KG1 (cell line): Measurements from ENCODE around the gene LHX3.

Experiments
- DNase-seq: peaks from one replicate; lab custom pipeline; 2025; lab: John Stamatoyannopoulos, UW

Gene LHX3

DNA sequence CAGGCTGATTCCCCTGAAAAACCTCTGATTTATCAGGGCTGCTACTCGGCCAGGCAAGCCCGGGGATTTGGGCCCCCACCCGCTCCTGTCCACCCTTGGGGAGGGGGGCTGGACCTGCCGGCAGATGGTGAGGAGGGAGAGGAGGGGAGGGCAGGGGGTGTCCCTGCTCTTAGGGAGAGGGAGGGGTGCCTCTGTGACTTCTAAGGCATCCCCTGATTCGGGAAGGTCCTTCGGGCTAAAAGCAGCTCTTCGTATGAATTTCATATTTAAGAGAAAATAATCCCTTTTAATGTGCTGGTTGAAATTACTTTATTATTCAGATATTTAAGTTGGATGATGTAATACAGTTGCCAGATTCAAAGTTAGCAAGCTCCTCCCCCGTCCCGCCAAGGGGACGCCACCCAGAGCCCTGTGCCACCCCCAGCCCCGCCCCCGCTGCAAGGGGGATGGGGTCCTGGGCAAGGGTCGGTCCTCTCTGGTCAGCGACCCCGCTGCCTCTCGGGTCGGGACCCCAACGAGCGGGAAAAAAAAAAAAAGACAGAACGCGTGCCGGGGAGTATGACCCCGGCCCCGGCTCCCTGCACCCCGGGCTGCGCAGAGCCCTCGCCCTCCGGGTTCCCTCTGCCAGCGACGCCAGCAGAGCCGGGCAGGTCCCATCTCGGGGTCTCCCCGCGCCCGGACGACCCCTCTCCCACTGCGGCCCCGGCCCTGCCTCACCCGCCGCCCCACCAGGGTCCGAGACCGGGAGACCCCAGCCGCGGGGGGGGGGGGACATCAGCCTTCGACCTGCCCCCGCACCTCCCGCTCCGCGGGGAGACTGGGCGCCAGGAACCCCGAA, 12.4 kb downstream of the LHX3 start:
- no peak for DNase-seq

DNA sequence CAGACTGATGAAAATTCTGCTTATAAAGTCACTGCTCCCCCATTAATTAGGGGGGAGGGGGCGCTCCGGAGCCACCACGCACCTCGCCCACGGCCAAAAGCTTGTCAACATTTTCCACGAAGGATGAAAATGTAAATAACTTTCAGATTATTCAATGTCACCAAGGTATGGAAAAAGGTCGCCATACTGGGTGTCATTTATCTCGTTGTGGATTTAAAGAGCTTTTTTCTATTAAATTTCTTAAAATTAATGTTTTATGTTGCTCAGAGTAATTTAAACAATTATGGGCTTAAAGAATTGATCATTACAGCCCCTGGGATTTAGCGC, 13.0 kb downstream of the LHX3 start:
- no peak for DNase-seq

DNA sequence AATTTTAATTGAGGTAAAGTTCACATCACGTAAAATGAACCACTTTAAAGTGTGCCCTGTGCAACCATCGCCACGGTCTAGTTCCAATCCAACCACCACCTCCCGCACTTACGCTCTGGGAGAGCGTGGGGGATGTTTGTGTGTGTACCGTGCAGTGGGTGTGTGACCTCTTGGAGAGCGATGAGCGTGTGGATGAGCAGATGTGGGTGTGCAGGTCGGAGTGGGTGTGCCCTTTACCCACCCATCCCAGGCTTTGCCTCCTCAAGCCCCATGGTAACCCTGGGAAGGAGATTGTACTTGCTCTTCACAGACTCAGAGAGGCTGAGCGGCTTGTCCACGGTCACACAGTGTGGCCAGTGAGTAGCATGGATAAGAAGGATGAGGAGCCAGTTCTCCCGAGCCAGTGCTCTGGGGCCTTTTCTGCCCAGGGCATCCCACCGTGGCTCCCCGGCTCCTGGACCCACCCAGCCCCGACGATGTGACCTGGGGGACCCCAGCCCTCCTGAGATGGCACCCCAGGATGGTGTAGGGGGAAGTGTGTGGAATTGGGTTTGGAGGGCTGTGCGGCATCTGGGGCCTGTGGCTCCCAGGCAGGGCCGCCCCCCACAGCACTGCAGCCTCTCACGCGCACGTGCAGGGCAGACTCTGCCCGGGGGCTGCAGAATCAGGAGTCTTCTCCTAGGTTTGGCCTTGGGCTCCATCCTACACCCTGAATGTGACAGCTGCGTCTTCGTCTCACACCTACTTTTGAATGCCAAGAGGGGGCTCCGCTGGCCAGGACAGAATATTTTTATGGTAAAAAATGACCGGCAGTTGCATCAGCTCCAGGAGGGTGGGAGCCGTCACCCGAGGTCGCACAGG, 13.6 kb downstream of the LHX3 start:
- no peak for DNase-seq

DNA sequence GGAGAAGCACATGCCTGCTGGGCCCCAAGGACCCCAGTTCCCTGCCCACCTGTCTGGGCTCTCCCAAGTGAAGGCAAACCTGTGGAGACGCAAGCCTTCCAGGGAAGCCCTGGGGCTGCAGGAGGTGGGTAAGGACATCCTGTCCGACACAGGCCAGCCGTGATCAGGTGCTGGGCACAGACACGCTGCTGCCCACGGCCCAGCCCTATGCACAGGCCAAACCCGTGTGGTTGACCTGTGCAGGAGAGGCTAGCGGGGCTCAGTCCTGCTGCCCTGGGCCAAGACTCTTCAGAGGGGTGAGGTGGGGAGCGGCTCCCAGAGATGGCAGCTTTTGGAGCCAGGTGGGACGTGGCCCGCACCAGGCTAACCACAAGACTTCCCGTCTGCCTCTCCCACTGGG, 14.3 kb downstream of the LHX3 start:
- DNase-seq: no peak

DNA sequence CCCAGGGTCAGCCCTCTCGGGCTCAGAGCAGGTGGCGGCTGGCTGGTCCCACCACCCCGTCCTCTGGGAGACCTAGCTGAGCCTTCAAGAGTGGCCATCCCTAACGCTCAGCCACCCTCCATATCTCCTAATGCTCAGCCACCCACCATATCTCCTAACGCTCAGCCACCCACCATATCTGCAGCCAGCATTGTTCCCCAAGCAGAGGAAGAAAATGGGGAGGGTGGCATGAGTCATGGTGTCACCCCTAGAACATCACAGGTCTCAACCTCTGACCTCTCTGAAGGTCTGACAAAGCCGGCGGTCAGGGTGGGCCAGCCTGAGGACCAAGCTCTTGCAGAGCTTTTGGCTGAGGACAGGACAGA, 14.7 kb downstream of the LHX3 start:
- no peak for DNase-seq

DNA sequence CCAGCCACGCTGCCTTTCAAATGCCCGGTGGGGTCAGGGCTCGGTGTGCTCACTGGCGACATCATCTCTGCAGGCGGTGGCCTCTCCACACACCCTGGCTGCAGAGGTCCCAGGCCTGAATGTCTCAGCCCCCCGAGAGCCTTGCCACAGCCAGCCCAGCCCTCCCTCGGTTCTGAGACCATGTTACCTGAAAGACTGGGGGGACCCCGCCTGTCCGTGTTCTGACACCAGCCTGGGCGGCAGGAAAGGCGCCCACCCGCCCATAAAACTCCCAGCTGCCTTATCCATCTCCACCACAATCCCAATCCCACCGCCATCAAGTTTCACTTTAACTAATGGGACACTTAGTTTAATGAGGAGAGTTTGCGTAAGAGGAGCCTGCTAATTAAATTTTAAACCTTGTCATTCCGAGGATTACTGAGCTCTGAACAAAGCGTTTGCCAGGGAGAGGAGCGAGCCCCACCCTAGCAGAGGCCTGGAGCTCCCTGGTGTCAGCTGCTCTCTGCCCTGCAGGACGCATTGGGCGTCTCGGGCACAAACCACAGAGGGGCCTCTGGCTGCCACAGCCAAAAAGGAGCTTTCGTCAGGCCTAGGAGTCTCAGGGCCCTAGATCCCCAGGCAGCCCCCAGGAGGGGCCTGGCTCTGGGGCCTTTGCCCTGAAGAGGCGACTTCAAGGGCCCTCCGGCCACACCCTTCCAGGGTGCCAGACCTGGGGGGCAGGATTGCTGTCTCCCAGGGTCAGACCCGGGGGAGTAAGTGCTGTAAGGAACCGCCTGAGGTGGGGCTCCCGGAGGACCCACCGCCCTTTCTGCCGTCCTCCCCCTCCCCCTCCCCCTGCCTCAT, 15.3 kb downstream of the LHX3 start:
- DNase-seq: no peak

DNA sequence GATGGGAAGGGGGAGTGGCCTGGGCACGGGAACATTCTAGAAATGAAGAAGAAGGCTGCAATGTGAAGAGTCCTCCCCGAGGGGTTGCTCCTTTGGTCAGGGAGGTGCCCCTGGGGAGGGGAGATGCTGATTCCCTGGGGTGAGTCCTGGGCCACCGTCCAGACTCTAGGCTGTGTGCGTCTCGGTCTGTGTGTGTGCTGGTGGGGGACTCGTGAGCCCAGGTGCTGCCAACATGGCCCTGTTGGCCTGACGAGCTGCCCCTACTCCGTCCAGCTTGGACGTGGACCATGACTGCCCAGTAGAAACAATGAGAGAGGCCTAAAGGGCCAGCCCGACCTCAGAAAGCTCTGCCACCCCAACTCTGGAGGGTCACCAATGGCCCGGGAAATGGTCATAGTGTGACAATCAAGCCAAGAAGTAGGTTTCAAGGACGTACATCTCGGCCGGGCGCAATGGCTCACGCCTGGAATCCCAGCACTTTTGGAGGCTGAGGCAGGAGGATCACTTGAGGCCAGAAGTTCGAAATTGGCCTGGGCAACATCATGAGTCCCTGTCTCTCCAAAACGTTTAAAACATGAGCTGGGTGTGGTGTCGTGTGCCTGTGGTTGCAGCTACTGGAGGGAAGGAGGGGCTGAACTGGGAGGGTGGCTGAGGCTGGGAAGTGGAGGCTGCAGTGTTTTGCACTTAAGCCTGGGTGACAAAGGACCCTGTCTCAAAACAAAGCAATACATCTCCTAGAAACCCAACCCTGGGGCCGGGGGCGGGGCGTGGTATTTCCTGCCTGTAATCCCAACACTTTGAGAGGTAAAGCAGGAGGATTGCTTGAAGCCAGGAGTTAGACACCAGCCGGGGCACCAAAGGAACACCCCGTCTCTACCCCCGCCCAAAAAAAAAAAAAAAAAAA, 17.0 kb downstream of the LHX3 start:
- DNase-seq: no peak

DNA sequence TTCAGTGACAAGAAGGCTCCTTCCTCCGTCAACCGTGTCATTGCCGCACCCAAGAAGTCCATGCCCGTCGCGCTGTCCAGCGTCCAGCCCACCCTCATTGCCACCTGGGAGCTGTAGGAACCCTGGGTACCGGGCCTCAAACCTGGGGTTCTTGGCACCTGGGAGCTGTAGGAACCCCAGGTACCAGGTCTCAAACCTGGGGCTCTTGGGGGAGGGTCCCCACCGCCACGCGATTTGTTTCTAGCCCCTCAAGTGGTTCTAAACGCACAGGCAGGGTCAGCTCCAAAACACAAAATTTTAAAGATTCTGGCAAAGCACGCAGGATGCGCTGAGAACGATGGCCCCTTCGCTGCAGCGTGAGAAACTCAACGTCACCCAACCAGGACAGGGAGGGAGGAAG, 17.7 kb downstream of the LHX3 start:
- DNase-seq: no peak

DNA sequence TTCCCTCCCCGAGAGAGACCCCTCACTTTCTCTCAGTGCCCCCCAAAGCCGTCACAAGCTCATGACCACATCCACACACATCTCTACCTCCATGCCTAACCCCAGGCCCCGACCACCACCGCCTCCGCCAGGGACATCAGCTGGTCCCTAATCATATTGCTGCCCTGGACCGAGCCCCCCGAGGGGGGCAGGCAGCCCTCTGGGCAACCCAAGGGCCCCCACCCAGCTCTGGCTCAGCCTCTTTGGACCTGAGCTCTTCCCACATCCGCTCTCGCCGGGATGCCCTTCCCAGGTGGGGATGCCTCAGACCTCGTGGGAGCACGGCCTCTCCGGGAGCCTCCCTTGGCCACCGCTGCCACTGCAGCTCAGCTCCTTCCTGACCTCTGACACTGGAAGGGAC, 18.5 kb downstream of the LHX3 start:
- no peak for DNase-seq

DNA sequence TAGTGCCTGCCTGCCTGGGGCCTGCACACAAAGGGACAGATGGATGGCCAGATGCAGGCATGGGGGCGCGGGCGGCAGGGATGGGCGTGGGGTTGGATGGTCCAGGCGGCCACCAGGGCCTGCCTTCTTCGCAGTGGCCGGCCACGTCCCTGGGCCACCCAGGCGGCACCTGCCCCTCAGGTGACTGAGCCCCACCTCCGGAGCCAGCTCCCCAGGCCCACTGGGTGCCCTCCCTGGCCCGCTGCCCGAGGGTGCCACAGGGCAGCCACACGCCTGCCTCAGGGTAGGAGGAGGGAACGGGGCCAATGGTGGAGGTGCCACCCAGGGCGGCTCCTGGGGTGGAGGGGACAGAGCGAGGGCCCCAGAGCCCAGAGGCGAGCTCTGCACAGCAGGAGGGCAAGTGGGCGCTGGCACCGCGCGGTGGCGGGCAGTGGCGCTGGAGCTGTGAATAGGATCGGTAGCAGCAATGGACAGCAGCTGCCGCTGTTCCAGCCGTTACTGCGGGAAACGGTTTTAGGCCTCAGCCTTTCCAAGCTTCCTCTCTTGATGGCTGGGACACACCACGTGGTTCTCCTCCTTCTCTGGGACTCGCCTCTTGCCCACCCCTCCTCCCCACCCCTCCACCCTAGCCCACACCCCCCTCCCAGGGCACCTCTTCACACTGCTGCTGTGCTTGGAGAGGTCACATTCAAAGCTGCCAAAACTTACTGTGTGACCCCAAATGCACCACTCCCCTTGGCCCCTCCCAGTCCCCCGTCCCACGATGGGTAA, 19.1 kb downstream of the LHX3 start:
- no peak for DNase-seq

DNA sequence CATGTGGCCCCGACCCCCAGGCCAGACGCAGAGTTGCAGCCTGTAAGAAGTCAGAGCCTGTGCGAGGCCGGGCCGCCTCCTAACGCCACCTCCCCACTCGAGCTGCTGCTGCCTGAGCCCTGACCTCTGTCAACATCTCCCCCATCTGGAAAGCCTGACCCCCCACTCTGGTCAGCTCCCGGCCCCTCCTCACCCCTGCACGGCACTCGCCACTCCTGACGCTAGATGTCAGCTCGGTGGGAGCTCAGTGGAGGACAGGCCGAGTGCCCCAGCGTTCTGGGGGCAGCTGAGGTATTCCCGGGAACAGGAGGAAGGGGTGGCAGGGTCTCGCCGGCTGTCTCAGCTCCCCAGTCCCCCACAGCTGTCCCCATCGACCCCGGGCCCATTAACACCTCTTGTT, 19.9 kb downstream of the LHX3 start:
- DNase-seq: no peak

DNA sequence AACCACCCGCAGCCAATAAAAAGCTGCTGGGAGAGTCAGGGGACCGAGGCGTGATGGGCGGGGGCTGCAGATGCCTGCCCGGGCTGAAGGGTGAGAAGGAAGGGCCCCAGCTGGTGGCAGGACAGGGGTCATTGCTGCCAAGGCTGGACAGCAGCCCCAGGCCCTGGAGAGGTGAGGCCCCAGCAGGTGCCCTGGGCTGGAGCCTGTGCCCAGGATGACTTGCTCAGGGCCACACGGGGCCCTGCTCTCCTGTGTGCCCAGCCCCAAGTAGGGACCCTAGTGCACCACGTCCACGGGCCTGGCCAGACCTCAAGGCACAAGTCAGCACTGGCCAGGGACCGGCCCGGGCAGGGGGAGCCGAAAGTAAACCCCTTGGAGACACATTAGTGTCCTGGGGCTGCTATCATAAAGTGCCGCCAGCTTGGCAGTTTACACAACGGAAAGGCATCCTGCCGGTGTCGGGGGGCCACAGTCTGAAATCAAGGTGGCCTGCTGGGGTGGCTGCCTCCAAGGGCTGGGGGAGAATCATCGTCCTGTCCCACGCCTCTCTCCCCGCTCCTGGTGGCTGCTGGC, 22.0 kb downstream of the LHX3 start:
- no peak for DNase-seq

DNA sequence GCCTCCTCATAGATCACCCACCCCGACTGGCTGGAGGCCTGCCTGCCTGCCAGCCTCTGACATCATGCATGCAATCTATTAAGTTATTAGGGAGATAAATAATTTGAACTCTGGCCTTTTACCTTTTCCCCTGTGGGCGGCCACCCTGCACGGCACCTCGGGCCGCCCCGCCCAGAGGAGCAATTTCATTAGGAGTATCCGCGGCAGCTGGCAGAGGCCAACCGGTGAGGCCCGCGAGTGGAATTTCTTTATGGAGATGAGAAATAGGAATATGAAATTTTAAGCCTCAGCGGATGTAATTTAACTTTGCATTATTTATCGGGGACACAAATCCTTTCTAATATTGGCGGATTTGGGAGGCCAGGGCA, 22.5 kb downstream of the LHX3 start:
- no peak for DNase-seq

DNA sequence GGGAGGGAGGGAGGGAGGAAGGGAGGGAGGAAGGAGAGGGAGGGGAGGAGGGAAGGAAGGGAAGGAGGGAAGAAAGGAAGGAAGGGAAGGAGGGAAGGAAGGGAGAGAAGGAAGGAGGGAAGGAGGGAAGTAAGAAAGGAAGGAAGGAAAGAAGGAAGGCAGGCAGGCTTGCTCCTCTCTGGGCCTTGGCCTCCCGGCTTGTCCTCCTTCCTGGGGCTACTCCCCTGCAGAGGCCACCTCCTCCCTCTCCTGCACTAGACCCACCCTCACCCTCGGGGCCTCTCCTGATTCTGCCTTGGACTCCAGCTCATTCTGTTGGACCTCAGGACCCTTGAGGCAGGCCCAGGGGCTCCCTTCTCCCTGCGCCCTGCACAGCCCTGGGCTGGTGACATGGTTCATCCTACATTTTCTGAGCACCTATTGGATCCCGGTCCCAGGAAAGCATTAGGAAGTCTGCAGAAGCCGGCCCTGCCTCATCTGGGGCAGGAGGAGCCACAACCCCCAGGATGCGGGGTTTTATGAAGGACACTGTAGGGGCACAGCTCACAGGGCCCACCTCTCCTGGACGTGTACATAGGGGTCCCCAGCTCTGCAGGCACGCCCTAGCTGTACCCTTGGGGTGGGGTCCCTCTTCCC, 23.0 kb downstream of the LHX3 start:
- DNase-seq: no peak

DNA sequence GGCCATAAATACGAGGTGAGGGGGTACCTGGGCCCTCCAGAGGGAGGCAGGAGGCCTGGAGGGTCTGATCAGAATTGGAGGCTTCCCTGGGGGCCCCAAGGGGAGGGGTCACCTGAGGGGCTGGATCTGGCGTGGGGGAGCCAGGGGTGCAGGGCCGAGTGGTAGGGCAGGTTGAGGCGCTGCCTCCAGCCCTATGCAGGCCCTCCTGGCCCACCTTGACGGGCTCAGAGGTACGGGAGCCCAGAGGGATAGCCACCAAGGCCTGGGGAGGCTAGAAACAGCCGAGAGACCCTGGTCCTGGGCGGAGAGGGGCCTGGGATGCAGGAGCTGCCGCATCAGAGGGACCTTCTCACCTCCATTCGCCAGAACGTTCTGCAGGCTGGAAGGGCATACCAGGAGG, 24.3 kb downstream of the LHX3 start:
- DNase-seq: no peak

DNA sequence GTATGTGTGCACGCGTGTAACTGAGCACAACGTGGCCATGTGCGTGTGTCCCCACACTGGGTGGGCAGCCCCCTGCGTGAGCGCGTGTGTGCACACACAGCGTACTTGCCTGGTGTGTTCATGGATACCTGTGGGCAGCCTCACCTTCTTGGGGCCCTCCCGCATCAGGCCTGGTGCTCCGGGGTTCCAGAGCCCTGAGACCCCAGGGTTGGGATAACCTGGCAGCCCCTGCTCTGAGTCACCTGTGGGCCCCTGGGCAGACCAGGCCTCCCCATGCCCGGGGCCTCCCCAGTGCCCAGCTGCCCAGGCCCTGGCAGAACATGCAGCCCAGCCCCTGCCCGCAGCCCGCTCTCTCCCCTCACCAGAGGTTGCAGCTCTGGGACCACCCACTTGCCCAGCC, 25.2 kb downstream of the LHX3 start:
- no peak for DNase-seq

DNA sequence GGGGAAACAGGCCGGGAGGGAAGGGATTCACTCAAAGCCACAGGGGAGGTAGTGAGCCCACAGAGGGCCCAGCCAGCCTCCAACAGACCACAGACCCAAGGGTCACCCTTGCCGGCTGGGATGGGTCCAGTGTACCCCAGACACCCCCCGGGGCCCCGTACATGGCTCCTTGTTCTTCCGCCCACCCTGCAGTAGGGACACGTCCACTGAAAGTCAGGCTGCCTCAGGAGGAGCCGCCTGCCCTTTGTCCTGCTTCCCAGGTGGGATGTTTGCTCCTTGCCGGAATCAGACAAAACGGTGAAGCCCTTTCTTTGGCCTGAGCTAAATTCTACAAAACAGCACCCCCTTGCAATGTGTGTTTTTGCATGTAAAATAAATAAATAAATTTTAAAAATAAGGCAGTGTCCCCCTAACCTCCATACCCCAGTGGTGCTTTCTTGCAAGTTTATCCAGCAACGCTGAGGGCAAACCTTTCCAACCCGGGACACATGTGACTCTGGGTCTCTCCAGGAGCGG, 25.8 kb downstream of the LHX3 start:
- no peak for DNase-seq

DNA sequence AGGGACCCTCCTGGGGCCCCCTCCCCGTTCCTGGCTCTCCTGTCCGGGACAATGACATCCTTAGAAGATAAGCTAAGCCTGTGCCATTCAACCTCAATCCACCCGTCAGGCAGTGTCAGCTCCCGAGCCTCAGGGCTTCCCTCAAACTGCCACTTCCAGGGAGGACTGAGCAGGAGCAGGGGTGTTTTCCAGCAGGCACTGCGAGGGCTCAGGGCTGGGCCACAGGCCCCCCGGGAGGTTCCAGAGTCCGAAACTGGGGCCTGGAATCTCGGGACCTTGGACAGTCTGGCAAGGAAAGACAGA, 26.2 kb downstream of the LHX3 start:
- DNase-seq: no peak

DNA sequence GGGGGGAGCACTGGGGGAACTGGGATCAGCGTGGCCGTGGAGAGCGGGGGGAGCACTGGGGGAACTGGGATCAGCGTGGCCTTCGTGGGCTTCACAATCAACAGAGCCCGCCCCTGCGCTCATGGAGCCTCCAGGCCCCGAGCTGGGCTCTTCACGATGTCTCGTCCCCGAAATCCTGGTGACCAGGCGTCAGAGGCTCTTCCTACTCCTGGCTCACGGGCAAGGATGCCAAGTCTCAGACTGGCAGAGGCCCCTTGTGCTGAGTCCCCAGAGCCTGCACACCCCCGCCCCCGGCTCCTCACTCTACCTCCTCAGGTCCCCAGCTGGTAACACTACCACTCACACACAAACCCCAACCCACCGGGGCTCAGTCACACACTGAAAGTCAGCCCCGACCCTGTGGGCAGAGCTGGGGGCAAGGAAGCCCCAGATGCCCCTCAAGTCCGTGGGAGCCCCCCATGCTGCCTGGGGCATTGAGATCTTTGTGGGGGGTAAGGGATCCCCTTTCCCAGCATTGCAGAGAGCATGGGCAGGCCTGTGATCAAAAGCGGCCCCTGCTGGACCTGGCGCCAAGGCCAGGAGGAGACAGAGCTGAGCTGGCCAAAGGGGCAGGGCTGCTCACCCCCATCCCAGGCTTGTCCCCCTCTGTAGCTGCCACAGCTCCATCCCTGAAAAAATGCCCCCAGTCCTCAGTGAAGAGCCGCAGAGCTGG, 26.7 kb downstream of the LHX3 start:
- DNase-seq: no peak
